ENCODE results near the gene FAM76A. TPM values are rescaled to one million over a fixed set of nuclear protein-coding genes. Genes with fewer than 3 reads are reported as not detected.

Gene FAM76A
- total RNA-seq, 1 donor from 2014 or later, result 5.3 TPM

DNA sequence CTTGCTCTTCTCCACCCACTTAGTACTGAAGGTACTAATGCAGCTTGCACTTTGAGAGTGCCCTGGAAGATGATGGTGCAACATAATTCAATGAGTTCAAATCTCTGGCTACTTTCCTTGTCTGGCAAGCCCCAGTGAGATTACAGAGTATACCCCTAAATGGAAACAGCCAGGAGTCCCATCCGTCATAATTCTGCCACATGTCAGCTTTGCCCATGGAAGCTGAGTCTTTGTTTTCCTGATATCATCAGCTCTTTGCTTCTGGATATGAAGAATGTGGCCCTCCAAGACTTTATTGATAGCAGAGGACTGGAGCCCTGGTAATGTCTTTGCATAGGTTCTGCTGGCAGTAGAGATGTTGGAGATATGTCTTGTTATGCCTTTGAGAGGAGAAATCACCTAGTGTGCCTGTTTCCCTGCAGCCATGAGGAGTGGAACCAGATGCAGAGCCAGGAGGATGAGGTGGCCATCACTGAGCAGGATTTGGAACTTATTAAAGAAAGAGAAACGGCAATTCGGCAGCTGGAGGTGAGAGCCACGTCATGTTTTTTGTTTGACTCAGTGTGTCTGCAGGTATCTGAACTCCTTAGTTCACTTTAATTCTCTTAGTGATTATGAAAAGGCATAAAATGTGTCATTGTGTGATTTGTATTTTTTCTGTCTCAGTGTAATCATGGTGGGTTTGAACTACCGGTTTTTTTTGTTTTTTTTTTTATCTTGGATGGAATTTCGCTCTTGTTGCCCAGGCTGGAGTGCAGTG, 86.2 kb downstream of the FAM76A start:
- peaks cover 18% of the 10 kb centered on the region for H3K36me3 Mint-ChIP-seq (ENCODE audit: low read depth, unreplicated experiment)
- H3K27ac Mint-ChIP-seq (ENCODE audit: unreplicated experiment), result no peak overlapping the region
- no peaks in the 10 kb centered on the region for H3K9me3 Mint-ChIP-seq (ENCODE audit: unreplicated experiment)
- TF ChIP-seq, protein P1, sequence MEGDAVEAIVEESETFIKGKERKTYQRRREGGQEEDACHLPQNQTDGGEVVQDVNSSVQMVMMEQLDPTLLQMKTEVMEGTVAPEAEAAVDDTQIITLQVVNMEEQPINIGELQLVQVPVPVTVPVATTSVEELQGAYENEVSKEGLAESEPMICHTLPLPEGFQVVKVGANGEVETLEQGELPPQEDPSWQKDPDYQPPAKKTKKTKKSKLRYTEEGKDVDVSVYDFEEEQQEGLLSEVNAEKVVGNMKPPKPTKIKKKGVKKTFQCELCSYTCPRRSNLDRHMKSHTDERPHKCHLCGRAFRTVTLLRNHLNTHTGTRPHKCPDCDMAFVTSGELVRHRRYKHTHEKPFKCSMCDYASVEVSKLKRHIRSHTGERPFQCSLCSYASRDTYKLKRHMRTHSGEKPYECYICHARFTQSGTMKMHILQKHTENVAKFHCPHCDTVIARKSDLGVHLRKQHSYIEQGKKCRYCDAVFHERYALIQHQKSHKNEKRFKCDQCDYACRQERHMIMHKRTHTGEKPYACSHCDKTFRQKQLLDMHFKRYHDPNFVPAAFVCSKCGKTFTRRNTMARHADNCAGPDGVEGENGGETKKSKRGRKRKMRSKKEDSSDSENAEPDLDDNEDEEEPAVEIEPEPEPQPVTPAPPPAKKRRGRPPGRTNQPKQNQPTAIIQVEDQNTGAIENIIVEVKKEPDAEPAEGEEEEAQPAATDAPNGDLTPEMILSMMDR (IDR thresholded peaks at IDR 0.05; ENCODE audit: unreplicated experiment), result no peak
- H3K4me3 Mint-ChIP-seq (ENCODE audit: unreplicated experiment), result no peak overlapping the region
- H3K4me1 Mint-ChIP-seq (ENCODE audit: unreplicated experiment), result no peaks in the 10 kb centered on the region
- no peak for DNase-seq (ENCODE audit: low spot score)
- no peaks in the 10 kb centered on the region for H3K27me3 Mint-ChIP-seq (ENCODE audit: unreplicated experiment)

Other genes starting within 250 kb of the FAM76A start
- gene WASF2, start 235.8 kb upstream of the FAM76A start, total RNA-seq (ENCODE audit: unreplicated experiment), result 272 TPM
- gene AHDC1, start 121.8 kb upstream of the FAM76A start, total RNA-seq (ENCODE audit: unreplicated experiment), result 48.0 TPM
- 0.46 TPM for gene FGR, start 90.8 kb upstream of the FAM76A start, total RNA-seq (ENCODE audit: unreplicated experiment)
- 9.7 TPM for gene IFI6, start 53.8 kb upstream of the FAM76A start, total RNA-seq (ENCODE audit: unreplicated experiment)
- 52.4 TPM for gene STX12, start 47.3 kb downstream of the FAM76A start, total RNA-seq (ENCODE audit: unreplicated experiment)
- 46.9 TPM for gene PPP1R8, start 104.8 kb downstream of the FAM76A start, total RNA-seq (ENCODE audit: unreplicated experiment)
- gene THEMIS2, start 146.6 kb downstream of the FAM76A start, total RNA-seq (ENCODE audit: unreplicated experiment), result 9.6 TPM
- gene RPA2, start 188.6 kb downstream of the FAM76A start, total RNA-seq (ENCODE audit: unreplicated experiment), result 34.6 TPM
- gene SMPDL3B, start 209.0 kb downstream of the FAM76A start, total RNA-seq (ENCODE audit: unreplicated experiment), result 3.3 TPM
- gene XKR8, start 234.0 kb downstream of the FAM76A start, total RNA-seq (ENCODE audit: unreplicated experiment), result 20.1 TPM